ENCODE data around the gene NELL2.
"Not testable (repeated sequence)": the region's sequence is repeated elsewhere in the genome, so short reads cannot be mapped to it uniquely, and the experiment has no call there.

Gene NELL2

GRCh38 chr12:44875954-44876543 is at the start of gene NELL2:
Gene NELL2 (minus strand): TSS chr12:44876315. CDS start chr12:44875869, 446 bp downstream.
- DNase-seq: peak; percentile 17 to 23

GRCh38 chr12:44921736-44922135 is 45.6 kb upstream of the NELL2 start:
- no peak for DNase-seq

GRCh38 chr12:44917141-44917540 is 41.0 kb upstream of the NELL2 start:
- DNase-seq: no peak

- DNase-seq: no peak
Measured at GRCh38 chr12:44915958-44916357, 39.8 kb upstream of the NELL2 start.

- DNase-seq: no peak
Measured at GRCh38 chr12:44904321-44904720, 28.2 kb upstream of the NELL2 start.

- DNase-seq: not testable (repeated sequence)
Measured at GRCh38 chr12:44898108-44898507, 22.0 kb upstream of the NELL2 start.

- DNase-seq: no peak
Measured at GRCh38 chr12:44889926-44890325, 13.8 kb upstream of the NELL2 start.

- DNase-seq: no peak
Measured at GRCh38 chr12:44889162-44889561, 13.0 kb upstream of the NELL2 start.

GRCh38 chr12:44885902-44886301 is 9.8 kb upstream of the NELL2 start:
- no peak for DNase-seq

- DNase-seq: no peak
Measured at GRCh38 chr12:44881197-44881596, 5.1 kb upstream of the NELL2 start.

- DNase-seq: no peak
Measured at GRCh38 chr12:44876544-44877410, 662 bp upstream of the NELL2 start.

- DNase-seq: no peak
Measured at GRCh38 chr12:44875417-44875953, 630 bp downstream of the NELL2 start.

- no peak for DNase-seq
Measured at GRCh38 chr12:44874981-44875416, 1.1 kb downstream of the NELL2 start.

- DNase-seq: peak in 1 of 2 experiments; percentile 31
Measured at GRCh38 chr12:44873898-44874297, 2.2 kb downstream of the NELL2 start.

GRCh38 chr12:44869503-44869902 is 6.6 kb downstream of the NELL2 start:
- DNase-seq: no peak

- DNase-seq: no peak
Measured at GRCh38 chr12:44863867-44864266, 12.2 kb downstream of the NELL2 start.

- no peak for DNase-seq
Measured at GRCh38 chr12:44859998-44860689, 16.0 kb downstream of the NELL2 start.

GRCh38 chr12:44858226-44858855 is 17.8 kb downstream of the NELL2 start:
- no peak for DNase-seq

GRCh38 chr12:44852483-44852882 is 23.6 kb downstream of the NELL2 start:
- no peak for DNase-seq

GRCh38 chr12:44851586-44851985 is 24.5 kb downstream of the NELL2 start:
- DNase-seq: no peak

- no peak for DNase-seq
Measured at GRCh38 chr12:44848703-44849085, 27.4 kb downstream of the NELL2 start.

GRCh38 chr12:44847888-44848702 is 28.0 kb downstream of the NELL2 start:
- no peak for DNase-seq

Measured in SW 1271 (cell line).